ENCODE data around the gene CLIC5.

The CLIC5 gene

DNA sequence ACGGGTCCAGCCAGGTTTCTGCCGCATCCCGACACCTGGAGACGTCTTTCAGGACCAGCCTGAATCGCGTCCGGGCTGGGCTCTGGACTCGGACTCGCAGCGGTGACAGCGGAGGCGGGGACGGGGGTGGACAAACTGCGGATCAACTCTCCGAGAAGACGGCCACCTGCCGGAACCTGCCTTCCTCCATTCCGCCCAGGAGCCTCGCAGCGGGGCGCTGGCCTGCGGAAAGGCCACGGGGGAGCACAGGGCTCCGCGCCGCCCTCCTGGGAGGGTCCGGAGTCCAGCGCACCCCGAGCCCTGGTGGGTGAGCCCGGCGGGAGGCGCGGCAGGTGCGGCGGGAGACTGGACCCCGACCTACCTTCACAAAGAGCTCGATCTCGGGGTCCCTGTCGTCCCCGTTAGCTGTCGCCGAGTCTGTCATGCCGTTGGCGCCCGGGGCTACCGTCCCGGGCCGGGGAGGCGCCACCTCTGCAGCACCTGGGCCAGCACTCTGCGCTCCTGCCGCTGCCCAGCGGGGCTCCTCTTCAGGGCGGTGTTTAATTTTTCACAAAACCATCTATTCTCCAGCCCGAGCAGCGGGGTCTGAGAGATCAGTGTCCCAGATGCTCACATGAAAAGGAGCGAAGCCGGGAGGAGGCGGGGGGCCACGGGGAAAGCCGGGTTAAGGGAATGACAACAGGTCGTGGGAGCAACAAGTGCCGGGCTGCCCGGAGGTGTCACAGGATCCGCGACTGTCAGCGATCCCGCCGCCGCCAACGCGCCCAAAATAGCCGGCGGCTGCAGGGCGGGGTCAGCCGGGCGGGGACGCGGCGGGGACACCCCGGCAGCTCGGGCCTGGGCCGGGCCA, at the start of gene CLIC5:
CLIC5 (minus strand) TSS at position 742 of the 850 bp plus-strand sequence; CDS start at position 424, 318 bp downstream.
- DNase-seq (ENCODE audit: extremely low read depth in 1 of 2, low read depth in 1 of 2) = no peak

DNA sequence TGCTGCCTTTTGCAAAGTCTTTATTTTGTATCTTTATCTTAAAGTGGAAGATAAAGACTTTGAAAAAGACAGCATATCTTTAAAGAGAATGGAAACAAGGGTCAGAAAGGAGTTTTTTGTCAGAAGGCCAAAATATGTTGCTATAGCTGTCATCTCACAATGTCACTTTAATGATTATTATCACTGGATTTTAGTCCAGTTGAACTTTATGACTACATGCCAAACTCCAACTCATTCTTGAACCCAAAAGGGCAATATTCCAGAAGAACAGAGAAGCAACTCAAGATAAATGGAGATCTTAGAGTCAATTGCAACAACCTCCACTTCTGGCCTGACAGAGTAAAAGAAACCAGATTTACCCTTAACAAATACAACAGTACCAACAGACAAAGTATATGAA, 47.3 kb upstream of the CLIC5 start:
- no peak for DNase-seq (ENCODE audit: extremely low read depth in 1 of 2, low read depth in 1 of 2)

DNA sequence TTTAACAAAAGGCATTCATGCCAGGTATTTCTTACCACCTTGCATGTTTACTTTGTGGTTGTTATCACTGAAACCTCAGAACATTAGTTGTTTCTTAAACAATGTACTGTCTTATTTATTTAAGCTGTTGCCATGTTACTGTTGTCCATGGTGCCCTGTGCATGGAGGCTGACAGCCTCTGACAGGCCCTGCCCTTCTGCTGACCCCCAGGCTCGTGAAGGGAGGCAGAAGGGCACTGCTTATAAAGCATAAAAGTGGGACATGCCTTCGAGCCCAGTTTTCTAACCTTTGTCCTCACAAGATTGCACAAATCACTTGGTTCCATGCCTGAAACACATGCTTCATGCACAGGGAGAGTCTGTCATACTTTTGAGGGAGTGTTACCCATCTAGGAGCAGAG, 46.7 kb upstream of the CLIC5 start:
- DNase-seq (ENCODE audit: extremely low read depth in 1 of 2, low read depth in 1 of 2) = no peak

GRCh38 chr6:46061497-46061896, 45.8 kb upstream of the CLIC5 start:
- DNase-seq (ENCODE audit: extremely low read depth in 1 of 2, low read depth in 1 of 2) = no peak

DNA sequence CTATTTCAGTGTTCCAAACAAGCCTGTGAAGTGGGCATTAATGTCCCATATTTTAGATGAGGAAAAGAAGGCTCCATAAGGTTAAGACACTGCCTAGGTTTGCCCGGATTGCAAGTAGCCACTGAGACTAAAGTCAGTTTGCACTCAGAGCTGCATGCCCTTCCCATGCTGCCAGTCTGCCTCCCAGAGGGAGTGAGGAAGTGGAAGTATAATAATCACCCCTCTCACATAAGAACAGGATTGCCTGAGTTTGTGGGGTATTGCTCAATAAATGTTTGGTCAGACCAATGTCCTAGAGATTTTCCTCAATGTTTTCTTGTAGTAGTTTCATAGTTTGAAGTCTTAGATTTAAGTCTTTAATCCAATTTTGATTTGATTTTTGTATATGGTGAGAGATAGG, 43.9 kb upstream of the CLIC5 start:
- DNase-seq (ENCODE audit: extremely low read depth in 1 of 2, low read depth in 1 of 2) = no peak

- no peak for DNase-seq (ENCODE audit: extremely low read depth in 1 of 2, low read depth in 1 of 2)
Measured at GRCh38 chr6:46058951-46059350, 43.3 kb upstream of the CLIC5 start.

DNA sequence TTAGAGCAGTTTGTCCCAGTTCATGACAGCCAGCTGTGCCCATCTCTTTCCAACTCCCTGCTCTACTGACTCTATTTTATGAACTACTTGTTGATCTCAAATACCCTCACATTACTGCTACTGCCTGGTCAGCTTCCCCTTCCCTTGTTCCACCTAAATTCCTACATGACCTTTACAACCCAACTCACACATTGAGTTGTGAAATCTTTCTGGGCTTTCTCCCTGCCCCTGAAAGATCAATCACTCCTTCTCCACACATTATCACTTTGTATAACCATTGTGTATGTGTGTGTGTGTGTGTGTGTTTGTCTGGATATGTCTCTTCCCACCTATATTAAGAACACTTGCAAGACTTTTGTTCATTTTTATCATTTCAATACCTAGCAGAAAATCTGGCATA, 42.1 kb upstream of the CLIC5 start:
- no peak for DNase-seq (ENCODE audit: extremely low read depth in 1 of 2, low read depth in 1 of 2)

- DNase-seq (ENCODE audit: extremely low read depth in 1 of 2, low read depth in 1 of 2) = no peak
Measured at GRCh38 chr6:46056906-46057529, 41.4 kb upstream of the CLIC5 start.

DNA sequence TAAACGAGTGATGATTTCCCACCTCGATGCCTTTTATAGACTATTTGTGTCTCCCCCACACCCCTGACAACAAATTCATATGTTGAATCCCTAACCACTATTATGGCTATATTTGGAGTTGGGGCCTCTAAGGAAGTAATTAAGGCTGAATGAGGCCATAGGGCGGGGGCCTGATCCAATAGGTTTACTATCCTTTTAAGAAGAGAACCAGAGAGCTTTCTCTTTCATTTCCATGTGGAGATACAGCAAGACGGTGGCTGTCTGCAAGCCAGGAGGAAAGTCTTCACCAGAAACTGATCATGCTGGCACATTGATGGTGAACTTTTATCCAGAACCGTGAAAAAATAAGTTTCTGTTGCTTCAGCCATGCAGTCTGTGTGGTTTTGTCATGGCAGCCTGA, 38.9 kb upstream of the CLIC5 start:
- DNase-seq (ENCODE audit: extremely low read depth in 1 of 2, low read depth in 1 of 2) = no peak

DNA sequence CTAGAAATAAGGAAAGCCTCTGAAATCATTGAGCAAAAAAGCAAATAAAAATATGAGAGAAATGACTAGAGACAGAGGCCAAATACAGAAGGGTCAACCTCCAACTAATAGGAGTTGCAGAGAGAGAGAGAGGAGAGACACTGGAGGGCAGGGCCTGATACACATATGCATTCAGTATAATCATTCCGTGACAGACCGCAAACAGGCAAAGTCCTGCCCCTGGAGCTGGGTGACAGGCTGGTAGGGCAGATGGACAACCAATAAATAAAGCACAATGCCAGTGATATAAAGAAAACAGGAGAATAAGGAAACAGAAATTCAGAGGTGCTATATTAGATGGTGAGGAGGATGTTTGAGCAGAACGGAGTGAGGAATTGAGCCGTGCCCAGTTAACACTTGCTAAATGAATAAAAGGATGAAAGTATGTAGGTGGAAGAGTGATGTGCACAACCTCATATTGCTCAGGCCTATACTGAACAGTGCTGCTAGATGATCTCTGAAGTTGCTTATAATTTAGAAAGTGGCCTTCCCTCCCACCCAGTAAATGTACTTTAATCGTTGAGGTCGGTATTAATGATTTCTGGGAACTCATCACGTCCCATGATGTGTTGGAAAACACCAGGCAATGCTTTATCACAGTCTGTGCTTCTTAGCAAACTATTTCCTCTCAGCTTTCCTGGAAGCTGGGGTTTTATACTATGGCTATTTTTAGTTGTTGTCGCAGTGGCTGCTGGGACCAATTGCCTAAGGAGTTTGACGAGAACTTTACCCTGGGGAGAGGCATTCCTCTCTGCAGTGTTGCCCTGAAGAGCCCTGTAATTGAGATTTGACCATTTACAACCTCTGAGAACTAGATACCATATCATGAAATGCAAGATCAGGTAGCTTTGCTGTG, 37.6 kb upstream of the CLIC5 start:
- DNase-seq (ENCODE audit: extremely low read depth in 1 of 2, low read depth in 1 of 2) = no peak

GRCh38 chr6:46052479-46052878, 36.8 kb upstream of the CLIC5 start:
- DNase-seq (ENCODE audit: extremely low read depth in 1 of 2, low read depth in 1 of 2) = no peak

GRCh38 chr6:46051962-46052361, 36.3 kb upstream of the CLIC5 start:
- DNase-seq (ENCODE audit: extremely low read depth in 1 of 2, low read depth in 1 of 2) = no peak

- no peak for DNase-seq (ENCODE audit: extremely low read depth in 1 of 2, low read depth in 1 of 2)
Measured at GRCh38 chr6:46050845-46051405, 35.3 kb upstream of the CLIC5 start.

DNA sequence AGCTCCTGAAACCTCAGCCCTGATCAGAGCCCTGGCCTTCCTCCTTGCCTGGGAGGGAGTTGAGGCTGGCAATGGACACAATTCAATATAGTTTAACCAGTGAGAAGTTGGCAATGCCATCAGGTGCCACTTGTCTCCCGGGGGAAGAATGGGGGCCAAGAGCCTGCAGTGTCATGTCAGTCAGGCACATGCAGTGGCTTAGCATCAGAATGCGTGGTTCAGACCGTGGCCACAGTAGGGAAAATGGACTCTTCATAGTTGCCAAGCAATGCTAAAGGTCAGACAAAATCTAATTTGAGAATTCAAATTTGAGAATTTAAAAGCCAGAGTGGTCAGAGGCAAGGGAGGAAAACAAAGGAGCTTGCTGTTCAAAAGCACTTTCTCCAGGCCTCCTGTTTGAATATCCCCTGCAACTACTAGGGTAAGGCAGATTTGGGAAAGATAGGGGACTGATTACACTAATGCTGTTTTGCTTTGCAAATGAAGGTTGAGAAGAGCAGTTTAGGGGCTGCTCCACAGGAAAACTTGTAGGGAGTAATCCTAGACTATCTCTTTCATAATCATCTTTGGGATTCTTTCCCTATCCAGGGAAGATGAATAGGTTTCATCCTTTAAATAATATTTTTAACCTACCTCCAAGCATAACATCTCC, 33.1 kb upstream of the CLIC5 start:
- no peak for DNase-seq (ENCODE audit: extremely low read depth in 1 of 2, low read depth in 1 of 2)

DNA sequence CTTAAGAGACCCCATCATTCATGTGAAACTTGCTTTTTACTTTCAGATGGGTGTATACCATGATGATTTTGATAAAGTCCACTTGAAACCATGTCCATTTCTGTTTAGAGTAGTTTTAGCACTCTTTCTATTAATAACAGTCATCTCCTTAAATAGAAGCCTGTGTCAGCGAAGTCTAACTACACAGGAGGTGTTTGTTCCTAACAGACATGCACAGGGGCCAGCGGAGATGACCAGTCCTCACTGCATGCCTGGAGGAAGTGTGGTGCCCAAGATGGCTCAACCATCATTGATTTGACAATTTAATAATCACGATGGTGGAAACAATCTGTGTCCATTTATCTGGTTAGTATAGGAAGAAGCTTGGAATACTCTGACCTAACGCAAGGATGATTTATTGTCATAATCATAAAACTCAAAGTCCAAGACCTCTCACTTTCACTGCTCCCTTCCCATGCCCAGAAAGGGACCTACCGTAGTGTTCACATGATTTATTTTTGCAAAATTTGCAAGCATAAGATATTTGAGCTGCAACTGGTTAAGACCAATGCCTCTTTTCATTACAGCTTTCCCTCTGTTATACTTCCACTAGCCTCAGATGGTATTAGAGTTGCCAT, 31.0 kb upstream of the CLIC5 start:
- no peak for DNase-seq (ENCODE audit: extremely low read depth in 1 of 2, low read depth in 1 of 2)

DNA sequence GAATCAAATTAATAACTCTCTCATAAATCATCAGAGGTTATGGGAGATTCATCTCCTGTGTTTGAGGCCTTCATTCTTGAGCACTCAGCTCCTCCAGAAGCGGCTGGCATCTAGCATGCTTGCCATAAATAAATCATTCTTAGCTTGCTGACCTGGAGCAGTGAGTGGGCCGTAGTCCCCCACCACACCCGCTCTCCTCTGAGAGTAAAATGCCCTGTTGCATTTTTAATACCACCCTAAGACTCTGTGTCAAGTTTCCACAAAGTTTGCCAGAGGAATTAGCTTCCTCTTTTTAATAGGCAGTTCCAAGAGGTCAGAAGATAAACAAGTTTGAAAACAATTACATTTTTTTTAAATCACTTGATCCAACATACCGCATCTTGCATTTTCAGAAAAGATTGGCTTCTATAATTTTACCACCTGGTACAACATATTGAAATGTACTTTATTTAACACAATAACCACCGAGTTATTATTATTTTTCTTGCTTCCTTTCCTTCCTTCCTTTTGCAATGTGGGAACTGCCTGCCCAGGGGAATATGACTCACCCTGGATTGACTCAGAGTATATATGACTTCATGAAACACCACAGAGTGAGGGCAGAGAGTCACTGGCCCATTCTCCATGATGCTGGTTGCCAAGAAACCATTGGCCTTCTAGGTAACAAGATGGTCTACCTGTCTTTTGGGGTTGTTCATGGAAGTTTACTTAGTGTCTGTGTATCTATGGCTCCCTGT, 29.4 kb upstream of the CLIC5 start:
- peak in 1 of 2 donors; percentile 21 for DNase-seq (ENCODE audit: extremely low read depth in 1 of 2, low read depth in 1 of 2)

DNA sequence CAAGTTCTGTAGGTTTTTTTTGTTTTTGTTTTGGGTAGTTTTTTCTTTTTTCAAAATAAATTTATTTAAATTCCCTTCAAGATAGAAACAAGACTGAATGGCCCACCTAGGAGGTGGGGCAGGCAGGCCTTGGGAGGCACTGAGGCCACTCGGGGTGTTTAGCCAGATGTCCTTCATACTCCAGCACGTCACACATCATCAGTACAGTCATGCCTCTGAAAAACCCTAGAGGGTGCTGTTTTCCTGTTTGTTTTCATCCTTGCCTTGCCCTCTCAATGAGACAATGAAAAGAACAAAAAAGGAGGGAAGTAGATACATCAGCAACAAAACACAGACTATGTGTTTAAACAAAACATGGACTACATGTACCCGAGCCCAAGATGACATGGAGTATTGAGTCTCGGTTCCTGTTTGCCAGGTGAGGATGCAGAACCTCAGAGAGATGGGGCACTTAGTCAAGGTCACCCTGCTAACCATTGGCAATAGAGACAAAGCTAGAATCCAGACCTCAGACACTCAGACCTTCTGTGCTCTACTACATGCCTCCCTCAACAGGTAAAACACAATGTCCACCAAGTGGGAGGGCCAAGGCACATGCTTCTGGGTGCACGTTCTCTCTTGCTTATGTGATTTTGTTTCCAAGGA, 26.8 kb upstream of the CLIC5 start:
- DNase-seq (ENCODE audit: extremely low read depth in 1 of 2, low read depth in 1 of 2) = no peak

- DNase-seq (ENCODE audit: extremely low read depth in 1 of 2, low read depth in 1 of 2) = no peak
Measured at GRCh38 chr6:46040288-46040687, 24.6 kb upstream of the CLIC5 start.

- no peak for DNase-seq (ENCODE audit: extremely low read depth in 1 of 2, low read depth in 1 of 2)
Measured at GRCh38 chr6:46039646-46040045, 24.0 kb upstream of the CLIC5 start.

All from stimulated activated CD8-positive, alpha-beta memory T cell treated with anti-CD3 and anti-CD28 coated beads, Interleukin-7, amount 100 ng/mL, for 48 hours (primary cell).